ENCODE measurements around the gene MRPL34. TPM values are rescaled to one million over a fixed set of nuclear protein-coding genes. Genes with fewer than 3 reads are reported as not detected.

The MRPL34 gene
- total and polyA plus RNA-seq, 3 experiments from 2014 or later, result 136 to 227 (median 138) TPM

DNA sequence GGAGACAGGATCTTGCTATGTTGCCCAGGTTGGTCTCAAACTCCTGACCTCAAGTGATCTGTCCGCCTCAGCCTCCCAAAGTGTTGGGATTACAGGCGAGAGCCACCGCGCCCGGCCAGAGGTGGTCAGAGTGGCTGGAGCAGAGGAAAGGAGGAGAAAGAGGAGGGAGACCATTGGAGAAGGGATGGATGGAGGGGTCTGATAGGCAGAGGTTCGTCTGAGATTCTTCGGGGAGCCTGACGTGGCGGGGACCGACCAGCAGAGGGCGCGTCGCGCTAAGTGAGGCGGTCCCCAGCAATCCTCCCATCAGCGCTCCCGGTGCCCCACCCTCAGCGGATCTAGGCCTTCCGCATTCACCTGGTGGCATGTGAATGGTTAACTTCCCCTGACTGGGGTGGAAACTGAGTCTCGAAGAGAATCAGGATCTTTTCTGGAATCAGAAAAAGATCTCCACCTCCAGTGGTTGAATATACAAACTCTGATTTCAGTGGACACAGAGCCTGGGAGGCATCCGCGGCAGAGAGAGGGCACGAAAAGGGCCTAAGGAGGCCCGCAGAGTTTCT lies 40.5 kb downstream of the MRPL34 start:
- POLR2A ChIA-PET, result no interaction called here
- Mint-ChIP-seq H3K4me3 (no peak overlapping the region), H3K27ac (peak overlapping the region in 1 of 8 donors; percentile 51)

DNA sequence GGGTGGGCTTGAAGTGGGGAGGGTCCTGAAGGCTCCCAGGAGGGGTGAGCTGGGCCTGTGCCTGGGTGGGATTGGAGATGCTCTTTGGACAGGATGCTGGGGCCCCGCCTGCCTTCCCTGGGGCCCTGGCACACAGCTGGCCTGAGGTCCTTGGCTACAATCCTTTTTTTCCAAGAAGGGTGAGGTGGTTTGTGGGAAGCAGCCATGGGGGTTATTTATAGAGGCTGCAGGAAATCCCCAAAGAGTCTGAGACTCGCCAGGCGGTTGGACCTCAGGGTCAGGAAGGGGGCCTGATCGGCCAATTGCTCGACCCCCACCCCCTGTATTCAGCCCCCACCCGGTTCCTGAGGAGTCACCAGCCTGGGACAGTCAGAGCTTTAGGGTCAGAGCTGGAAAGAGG lies 41.7 kb downstream of the MRPL34 start:
- POLR2A ChIA-PET, result no interaction called here
- H3K27me3 Mint-ChIP-seq, result peaks cover 14 to 39% of the 10 kb centered on the region in 2 donors
- Histone ChIP-seq H3K27ac (ENCODE audit: low read depth, low read length) (no peak overlapping the region), H3K9me3 (ENCODE audit: low read length) (no peaks in the 10 kb centered on the region), H3K27me3 (ENCODE audit: insufficient read depth, low read length, poor library complexity, severe bottlenecking) (peaks cover 6% of the 10 kb centered on the region), H3K4me3 (ENCODE audit: low read length) (no peak overlapping the region), H3K4me1 (ENCODE audit: insufficient read depth, low read length) (no peaks in the 10 kb centered on the region), H3K36me3 (ENCODE audit: insufficient read depth, low read length) (no peaks in the 10 kb centered on the region)
- CTCF ChIA-PET, result interaction anchor here (1.0 to 2.0 kb wide), 2 partner anchors 38 to 41 kb away, joined by 3 to 6 read pairs; no protein-coding TSS in a partner anchor
- H3K36me3 Mint-ChIP-seq, result peaks cover 0 to 3% (median 0%) of the 10 kb centered on the region in 3 donors
- DNase-seq, result no peak
- no peaks in the 10 kb centered on the region for H3K9me3 Mint-ChIP-seq
- no peak overlapping the region for H3K4me3 Mint-ChIP-seq
- H3K4me1 Mint-ChIP-seq, result peaks cover 5 to 11% (median 6%) of the 10 kb centered on the region in 3 donors
- H3K27ac Mint-ChIP-seq, result no peak overlapping the region

More for the DNA sequence above, 40.5 kb downstream of the MRPL34 start:
- CTCF ChIA-PET, result interaction anchor here (0.7 to 2.1 kb wide), 13 partner anchors 11 to 115 kb away, joined by 3 to 7 read pairs (median 4); partner anchors contain the start of genes DDA1 and TMEM221
- peak; percentile 62 to 81 (median 68) for DNase-seq
- Mint-ChIP-seq H3K27me3 (peaks cover 9 to 31% of the 10 kb centered on the region in 2 donors), H3K4me1 (peaks cover 5 to 6% (median 5%) of the 10 kb centered on the region in 3 donors), H3K9me3 (no peaks in the 10 kb centered on the region), H3K36me3 (peaks cover 0 to 10% (median 0%) of the 10 kb centered on the region in 3 donors)
- Histone ChIP-seq H3K27me3 (ENCODE audit: insufficient read depth, low read length, poor library complexity, severe bottlenecking) (peaks cover 6% of the 10 kb centered on the region), H3K4me3 (ENCODE audit: low read length) (no peak overlapping the region), H3K36me3 (ENCODE audit: insufficient read depth, low read length) (no peaks in the 10 kb centered on the region), H3K4me1 (ENCODE audit: insufficient read depth, low read length) (no peaks in the 10 kb centered on the region), H3K27ac (ENCODE audit: low read depth, low read length) (no peak overlapping the region), H3K9me3 (ENCODE audit: low read length) (no peaks in the 10 kb centered on the region)

DNA sequence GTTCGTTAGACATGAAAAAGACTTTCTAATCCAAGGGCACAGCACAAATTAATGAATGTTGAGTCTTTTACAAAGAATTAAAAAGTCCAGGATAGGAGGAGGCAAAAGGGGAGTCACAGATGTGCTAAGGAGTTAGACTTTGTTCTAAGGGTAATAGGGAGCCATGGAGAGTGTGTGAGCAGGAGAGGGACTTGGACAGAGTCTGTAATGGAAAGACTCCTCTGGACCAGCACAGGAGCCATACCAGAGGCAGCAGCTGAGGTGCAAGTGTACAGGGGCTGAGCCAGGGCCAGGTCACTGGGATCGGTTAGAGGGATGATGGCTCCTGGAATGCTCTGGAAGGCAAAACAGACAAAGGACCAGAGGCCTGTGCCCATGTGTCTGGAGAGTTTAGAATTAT lies 42.2 kb downstream of the MRPL34 start:
- no peaks in the 10 kb centered on the region for H3K36me3 ChIP-seq (ENCODE audit: insufficient read depth, low read length)
- Mint-ChIP-seq H3K27ac (no peak overlapping the region), H3K36me3 (peaks cover 0 to 1% (median 0%) of the 10 kb centered on the region in 3 donors), H3K4me3 (no peak overlapping the region), H3K27me3 (peaks cover 18 to 42% of the 10 kb centered on the region in 2 donors), H3K4me1 (peaks cover 5 to 11% (median 6%) of the 10 kb centered on the region in 3 donors), H3K9me3 (no peaks in the 10 kb centered on the region)
- H3K4me1 ChIP-seq (ENCODE audit: insufficient read depth, low read length), result no peaks in the 10 kb centered on the region
- H3K27me3 ChIP-seq (ENCODE audit: insufficient read depth, low read length, poor library complexity, severe bottlenecking), result peaks cover 6% of the 10 kb centered on the region
- POLR2A ChIA-PET, result no interaction called here
- CTCF ChIA-PET, result interaction anchor here (1.0 to 2.0 kb wide), 2 partner anchors 38 to 41 kb away, joined by 3 to 6 read pairs; no protein-coding TSS in a partner anchor
- H3K27ac ChIP-seq (ENCODE audit: low read depth, low read length), result no peak overlapping the region
- no peak for DNase-seq
- H3K9me3 ChIP-seq (ENCODE audit: low read length), result no peaks in the 10 kb centered on the region
- H3K4me3 ChIP-seq (ENCODE audit: low read length), result no peak overlapping the region

GRCh38 chr19:17348700-17349099 lies 43.0 kb downstream of the MRPL34 start:
- H3K27ac ChIP-seq (ENCODE audit: low read depth, low read length), result no peak overlapping the region
- H3K27ac Mint-ChIP-seq, result no peak overlapping the region
- peaks cover 0 to 1% (median 0%) of the 10 kb centered on the region in 3 donors for H3K36me3 Mint-ChIP-seq
- DNase-seq, result no peak
- peaks cover 5 to 11% (median 6%) of the 10 kb centered on the region in 3 donors for H3K4me1 Mint-ChIP-seq
- H3K27me3 ChIP-seq (ENCODE audit: insufficient read depth, low read length, poor library complexity, severe bottlenecking), result peaks cover 6% of the 10 kb centered on the region
- no peak overlapping the region for H3K4me3 Mint-ChIP-seq
- POLR2A ChIA-PET, result no interaction called here
- H3K36me3 ChIP-seq (ENCODE audit: insufficient read depth, low read length), result no peaks in the 10 kb centered on the region
- no peaks in the 10 kb centered on the region for H3K9me3 ChIP-seq (ENCODE audit: low read length)
- CTCF ChIA-PET, result interaction anchor here (1.1 to 2.0 kb wide), 3 partner anchors 38 to 118 kb away, joined by 3 to 7 read pairs (median 6); no protein-coding TSS in a partner anchor
- no peak overlapping the region for H3K4me3 ChIP-seq (ENCODE audit: low read length)
- H3K4me1 ChIP-seq (ENCODE audit: insufficient read depth, low read length), result no peaks in the 10 kb centered on the region
- peaks cover 18 to 48% of the 10 kb centered on the region in 2 donors for H3K27me3 Mint-ChIP-seq
- no peaks in the 10 kb centered on the region for H3K9me3 Mint-ChIP-seq

DNA sequence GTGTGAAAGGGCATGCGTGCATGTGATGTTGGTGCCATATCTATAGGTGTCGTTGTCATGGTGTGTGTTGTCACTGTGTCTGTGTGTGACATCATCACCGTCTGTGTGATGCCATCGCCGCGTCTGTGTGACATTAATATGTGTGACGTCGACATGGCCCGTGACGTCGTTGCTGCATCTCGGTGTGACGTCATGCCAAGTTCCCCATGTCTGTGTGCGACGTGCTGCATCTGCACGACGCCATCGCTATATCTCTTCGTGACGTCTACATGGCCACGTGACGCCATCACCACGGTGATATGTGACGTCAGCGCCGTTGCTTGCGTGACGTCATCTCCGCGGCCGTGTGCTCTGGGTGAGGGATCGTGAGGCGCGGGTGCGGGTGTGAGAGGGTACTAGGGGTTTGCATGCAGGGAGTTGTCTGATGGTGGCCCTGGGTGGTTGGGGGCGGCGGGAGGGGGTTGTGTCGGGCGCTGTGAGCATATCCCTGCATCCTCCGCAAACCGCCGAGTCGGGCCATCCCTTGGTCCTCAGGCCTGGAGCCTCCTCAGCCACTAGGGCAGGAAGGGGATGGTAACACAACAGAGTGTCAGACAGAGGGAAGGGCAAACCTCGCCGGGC lies 46.3 kb downstream of the MRPL34 start:
- Histone ChIP-seq H3K27me3 (ENCODE audit: insufficient read depth, low read length, poor library complexity, severe bottlenecking) (peaks cover 6% of the 10 kb centered on the region), H3K9me3 (ENCODE audit: low read length) (no peaks in the 10 kb centered on the region), H3K4me1 (ENCODE audit: insufficient read depth, low read length) (no peaks in the 10 kb centered on the region), H3K27ac (ENCODE audit: low read depth, low read length) (no peak overlapping the region), H3K36me3 (ENCODE audit: insufficient read depth, low read length) (no peaks in the 10 kb centered on the region), H3K4me3 (ENCODE audit: low read length) (no peak overlapping the region)
- H3K9me3 Mint-ChIP-seq, result no peaks in the 10 kb centered on the region
- H3K4me1 Mint-ChIP-seq, result peaks cover 0 to 6% (median 0%) of the 10 kb centered on the region in 3 donors
- no peak overlapping the region for H3K4me3 Mint-ChIP-seq
- DNase-seq, result no peak
- peaks cover 18 to 49% of the 10 kb centered on the region in 2 donors for H3K27me3 Mint-ChIP-seq
- no peaks in the 10 kb centered on the region for H3K36me3 Mint-ChIP-seq
- CTCF ChIA-PET, result no interaction called here
- POLR2A ChIA-PET, result no interaction called here
- H3K27ac Mint-ChIP-seq, result no peak overlapping the region

GRCh38 chr19:17352608-17353280 lies 47.1 kb downstream of the MRPL34 start:
- H3K9me3 Mint-ChIP-seq, result no peaks in the 10 kb centered on the region
- peaks cover 0 to 6% (median 0%) of the 10 kb centered on the region in 3 donors for H3K4me1 Mint-ChIP-seq

DNA sequence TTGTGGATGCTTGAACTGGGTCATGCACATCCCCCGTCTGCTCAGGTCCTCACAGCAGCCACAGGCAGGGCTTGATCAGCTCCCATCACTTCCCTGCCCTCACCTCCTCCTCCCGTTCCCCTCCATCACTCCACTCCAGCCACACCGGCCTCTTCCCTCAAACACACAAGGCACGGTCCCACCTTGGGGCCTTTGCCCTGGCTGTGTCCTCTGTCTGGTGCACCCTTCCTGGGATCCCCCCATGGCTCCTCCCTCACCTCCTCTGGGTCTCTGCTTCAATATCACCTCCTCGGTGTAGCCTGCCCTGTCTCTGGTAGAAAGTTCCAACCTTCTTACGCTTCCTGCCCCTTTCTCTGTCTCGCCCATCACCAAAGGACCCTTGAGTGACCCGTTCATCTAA lies 47.7 kb downstream of the MRPL34 start:
- H3K4me3 ChIP-seq (ENCODE audit: low read length), result no peak overlapping the region
- peaks cover 10 to 36% of the 10 kb centered on the region in 2 donors for H3K27me3 Mint-ChIP-seq
- no peak overlapping the region for H3K27ac Mint-ChIP-seq
- peaks cover 0 to 6% (median 0%) of the 10 kb centered on the region in 3 donors for H3K4me1 Mint-ChIP-seq
- H3K27ac ChIP-seq (ENCODE audit: low read depth, low read length), result no peak overlapping the region
- peaks cover 6% of the 10 kb centered on the region for H3K27me3 ChIP-seq (ENCODE audit: insufficient read depth, low read length, poor library complexity, severe bottlenecking)
- H3K9me3 ChIP-seq (ENCODE audit: low read length), result no peaks in the 10 kb centered on the region
- no peaks in the 10 kb centered on the region for H3K9me3 Mint-ChIP-seq
- no peaks in the 10 kb centered on the region for H3K36me3 ChIP-seq (ENCODE audit: insufficient read depth, low read length)
- H3K4me1 ChIP-seq (ENCODE audit: insufficient read depth, low read length), result no peaks in the 10 kb centered on the region
- POLR2A ChIA-PET, result no interaction called here
- no peak for DNase-seq
- H3K36me3 Mint-ChIP-seq, result no peaks in the 10 kb centered on the region
- CTCF ChIA-PET, result no interaction called here
- H3K4me3 Mint-ChIP-seq, result no peak overlapping the region

More at GRCh38 chr19:17352608-17353280, 47.1 kb downstream of the MRPL34 start:
- Histone ChIP-seq H3K9me3 (ENCODE audit: low read length) (no peaks in the 10 kb centered on the region), H3K4me3 (ENCODE audit: low read length) (no peak overlapping the region), H3K27ac (ENCODE audit: low read depth, low read length) (no peak overlapping the region), H3K27me3 (ENCODE audit: insufficient read depth, low read length, poor library complexity, severe bottlenecking) (peaks cover 6% of the 10 kb centered on the region), H3K36me3 (ENCODE audit: insufficient read depth, low read length) (no peaks in the 10 kb centered on the region), H3K4me1 (ENCODE audit: insufficient read depth, low read length) (no peaks in the 10 kb centered on the region)
- no peaks in the 10 kb centered on the region for H3K36me3 Mint-ChIP-seq
- ChIA-PET POLR2A (no interaction called here), CTCF (no interaction called here)
- no peak for DNase-seq
- H3K27ac Mint-ChIP-seq, result no peak overlapping the region
- H3K27me3 Mint-ChIP-seq, result peaks cover 13 to 40% of the 10 kb centered on the region in 2 donors
- H3K4me3 Mint-ChIP-seq, result no peak overlapping the region

Measured in CD8-positive, alpha-beta memory T cell (primary cell).